Measurements from ENCODE around the gene GLRA3.

GLRA3 gene

DNA sequence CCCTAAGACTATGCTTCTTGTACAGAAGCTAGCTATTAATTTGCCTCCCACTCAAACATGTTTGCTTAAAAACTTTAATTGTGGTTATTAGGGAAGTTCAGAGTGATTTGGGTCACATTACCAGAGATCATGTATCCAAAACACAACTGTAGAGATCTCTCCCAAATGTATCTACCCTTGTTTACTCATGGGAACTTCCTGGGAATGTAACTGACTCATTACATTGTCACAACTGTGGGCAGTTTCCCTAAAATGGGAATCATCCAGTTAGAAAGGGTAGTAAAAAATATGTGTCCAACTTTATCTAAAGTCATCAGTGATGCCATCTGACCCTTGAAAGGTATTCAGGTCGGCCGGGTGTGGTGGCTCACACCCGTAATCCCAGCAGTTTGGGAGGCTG is 40.3 kb upstream of the GLRA3 start:
- TF ChIP-seq, protein P1, sequence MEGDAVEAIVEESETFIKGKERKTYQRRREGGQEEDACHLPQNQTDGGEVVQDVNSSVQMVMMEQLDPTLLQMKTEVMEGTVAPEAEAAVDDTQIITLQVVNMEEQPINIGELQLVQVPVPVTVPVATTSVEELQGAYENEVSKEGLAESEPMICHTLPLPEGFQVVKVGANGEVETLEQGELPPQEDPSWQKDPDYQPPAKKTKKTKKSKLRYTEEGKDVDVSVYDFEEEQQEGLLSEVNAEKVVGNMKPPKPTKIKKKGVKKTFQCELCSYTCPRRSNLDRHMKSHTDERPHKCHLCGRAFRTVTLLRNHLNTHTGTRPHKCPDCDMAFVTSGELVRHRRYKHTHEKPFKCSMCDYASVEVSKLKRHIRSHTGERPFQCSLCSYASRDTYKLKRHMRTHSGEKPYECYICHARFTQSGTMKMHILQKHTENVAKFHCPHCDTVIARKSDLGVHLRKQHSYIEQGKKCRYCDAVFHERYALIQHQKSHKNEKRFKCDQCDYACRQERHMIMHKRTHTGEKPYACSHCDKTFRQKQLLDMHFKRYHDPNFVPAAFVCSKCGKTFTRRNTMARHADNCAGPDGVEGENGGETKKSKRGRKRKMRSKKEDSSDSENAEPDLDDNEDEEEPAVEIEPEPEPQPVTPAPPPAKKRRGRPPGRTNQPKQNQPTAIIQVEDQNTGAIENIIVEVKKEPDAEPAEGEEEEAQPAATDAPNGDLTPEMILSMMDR (IDR thresholded peaks at IDR 0.05; ENCODE audit: low read depth, low read length), result no peak
- no peaks in the 10 kb centered on the region for H3K9me3 ChIP-seq
- no peaks in the 10 kb centered on the region for H3K27me3 ChIP-seq
- DNase-seq, result no peak
- no peaks in the 10 kb centered on the region for H3K4me1 ChIP-seq
- H3K36me3 ChIP-seq, result no peaks in the 10 kb centered on the region
- no peak overlapping the region for H3K4me3 ChIP-seq (ENCODE audit: low read depth, low read length)

DNA sequence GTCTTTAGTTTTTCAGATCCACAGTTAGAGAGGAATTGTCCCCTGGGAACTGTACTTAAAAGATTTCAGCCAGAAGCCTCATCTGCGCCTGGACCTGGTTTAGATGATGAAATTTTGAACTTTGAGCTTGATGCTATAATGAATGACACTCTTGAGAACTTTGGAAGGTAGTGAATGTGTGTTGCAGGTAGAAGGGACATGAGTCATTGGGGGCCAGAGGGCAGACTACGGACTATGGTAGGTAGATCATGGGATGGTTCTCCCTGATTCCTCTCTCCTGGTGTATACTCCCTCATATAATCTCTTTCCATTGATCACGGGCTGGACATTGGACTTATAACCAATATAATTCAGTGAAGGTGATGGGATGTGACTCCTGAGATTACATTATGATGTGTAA is 38.9 kb upstream of the GLRA3 start:
- H3K27me3 ChIP-seq, result no peaks in the 10 kb centered on the region
- no peak for DNase-seq
- no peaks in the 10 kb centered on the region for H3K36me3 ChIP-seq
- no peaks in the 10 kb centered on the region for H3K9me3 ChIP-seq
- H3K4me3 ChIP-seq (ENCODE audit: low read depth, low read length), result no peak overlapping the region
- H3K4me1 ChIP-seq, result no peaks in the 10 kb centered on the region
- TF ChIP-seq, protein P1 (IDR thresholded peaks at IDR 0.05; ENCODE audit: low read depth, low read length), result no peak

DNA sequence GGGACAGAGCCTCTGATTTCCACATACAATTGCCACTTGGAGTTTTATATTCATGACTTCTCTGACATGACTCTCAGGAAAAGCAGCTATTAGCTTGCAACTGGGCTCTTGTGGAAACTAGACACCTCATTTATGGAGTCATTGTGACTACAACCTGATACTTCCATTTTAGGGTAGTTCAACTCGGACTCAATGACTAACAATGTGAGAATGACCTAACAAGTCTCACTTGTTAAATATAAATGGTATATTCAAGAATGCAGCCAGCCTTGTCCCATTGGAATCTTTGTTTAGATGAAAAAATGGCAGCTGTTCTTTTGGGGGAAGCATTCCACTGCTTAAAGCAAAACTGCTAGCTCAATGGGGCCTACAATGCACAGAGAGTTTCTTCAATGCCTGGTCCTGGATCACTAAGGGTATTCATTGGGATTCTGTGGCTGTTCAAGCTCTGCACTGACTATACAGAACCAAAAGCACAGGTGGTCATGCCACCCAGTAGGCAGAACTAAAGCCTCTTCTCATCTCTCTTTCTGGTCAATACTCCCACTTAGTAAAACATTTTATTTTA is 36.5 kb upstream of the GLRA3 start:
- Histone ChIP-seq H3K36me3 (no peaks in the 10 kb centered on the region), H3K4me1 (no peaks in the 10 kb centered on the region), H3K9me3 (no peaks in the 10 kb centered on the region), H3K27me3 (no peaks in the 10 kb centered on the region), H3K4me3 (ENCODE audit: low read depth, low read length) (no peak overlapping the region)
- DNase-seq, result no peak
- TF ChIP-seq, protein P1 (IDR thresholded peaks at IDR 0.05; ENCODE audit: low read depth, low read length), result no peak

DNA sequence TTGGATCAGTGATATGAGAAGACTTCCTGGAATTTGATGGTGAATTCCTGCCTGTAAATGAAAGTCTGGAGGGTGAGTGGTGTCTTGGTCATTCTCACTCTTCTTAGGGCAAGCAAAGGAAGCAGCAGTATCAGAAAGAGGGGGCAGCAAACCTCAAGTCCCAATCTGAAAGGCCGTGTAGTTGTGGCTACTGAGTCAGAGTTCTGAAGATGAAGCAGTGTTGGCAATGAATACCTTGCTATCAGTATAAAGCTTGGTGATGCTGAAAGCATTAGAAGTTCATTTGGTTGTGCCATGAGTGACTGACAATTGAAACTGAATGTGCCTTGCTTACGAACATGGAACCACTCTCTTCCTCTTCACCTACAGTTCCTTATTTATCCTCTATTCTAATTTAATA is 35.0 kb upstream of the GLRA3 start:
- no peaks in the 10 kb centered on the region for H3K36me3 ChIP-seq
- no peaks in the 10 kb centered on the region for H3K4me1 ChIP-seq
- DNase-seq, result no peak
- no peak overlapping the region for H3K4me3 ChIP-seq (ENCODE audit: low read depth, low read length)
- H3K9me3 ChIP-seq, result no peaks in the 10 kb centered on the region
- no peaks in the 10 kb centered on the region for H3K27me3 ChIP-seq
- TF ChIP-seq, protein P1 (IDR thresholded peaks at IDR 0.05; ENCODE audit: low read depth, low read length), result no peak

DNA sequence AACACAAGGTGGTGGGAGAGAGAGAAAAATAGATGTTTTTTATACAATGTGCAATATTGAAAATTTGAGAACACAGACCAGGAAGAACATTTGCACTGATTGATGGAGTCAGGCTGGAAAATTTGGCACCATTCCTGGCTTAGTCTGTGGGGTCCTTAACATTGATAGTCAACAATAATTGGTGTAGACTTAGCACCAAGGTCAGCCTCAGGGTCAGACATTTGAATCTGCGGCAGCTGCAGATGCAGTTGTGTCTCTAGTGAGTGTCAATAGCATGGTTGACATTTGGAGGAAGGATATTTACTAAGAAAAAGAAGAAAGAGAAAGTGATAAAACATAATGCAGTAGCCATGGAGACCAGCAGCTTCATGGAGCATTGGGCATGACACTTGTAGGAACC is 31.5 kb upstream of the GLRA3 start:
- Histone ChIP-seq H3K36me3 (no peaks in the 10 kb centered on the region), H3K9me3 (no peaks in the 10 kb centered on the region), H3K4me3 (ENCODE audit: low read depth, low read length) (no peak overlapping the region), H3K4me1 (no peaks in the 10 kb centered on the region), H3K27me3 (no peaks in the 10 kb centered on the region)
- TF ChIP-seq, protein P1 (IDR thresholded peaks at IDR 0.05; ENCODE audit: low read depth, low read length), result no peak
- DNase-seq, result no peak

DNA sequence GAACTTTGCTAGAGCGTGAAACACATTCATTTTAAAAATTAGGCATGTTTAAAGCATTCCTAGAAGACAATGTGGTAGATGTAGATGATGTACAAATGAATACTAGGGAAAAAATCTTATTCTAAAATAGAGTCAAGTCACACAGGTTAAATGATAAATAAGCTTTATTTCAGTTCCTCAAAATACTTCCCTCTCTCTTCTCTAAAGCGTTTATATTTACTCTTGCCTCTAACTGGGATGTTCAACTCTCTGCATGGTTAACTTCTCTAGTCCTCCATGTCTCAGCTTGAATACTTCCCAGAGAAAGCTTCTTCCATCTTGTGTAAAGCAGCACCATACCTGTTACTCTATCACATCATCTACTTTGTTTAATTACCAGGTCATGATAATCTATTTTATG is 30.9 kb upstream of the GLRA3 start:
- H3K4me1 ChIP-seq, result no peaks in the 10 kb centered on the region
- no peak overlapping the region for H3K4me3 ChIP-seq (ENCODE audit: low read depth, low read length)
- TF ChIP-seq, protein P1 (IDR thresholded peaks at IDR 0.05; ENCODE audit: low read depth, low read length), result no peak
- H3K36me3 ChIP-seq, result no peaks in the 10 kb centered on the region
- no peaks in the 10 kb centered on the region for H3K9me3 ChIP-seq
- DNase-seq, result no peak
- H3K27me3 ChIP-seq, result no peaks in the 10 kb centered on the region
